ENCODE results near the gene SNX11.
"Not testable (repeated sequence)": the region's sequence is repeated elsewhere in the genome, so short reads cannot be mapped to it uniquely, and the experiment has no call there.

The SNX11 gene

GRCh38 chr17:48107137-48108055 is at the start of gene SNX11:
SNX11 (plus strand) TSS chr17:48107766; CDS start chr17:48112044, 4,278 bp downstream.
- peak; percentile 88 for DNase-seq (ENCODE audit: low spot score)

GRCh38 chr17:48058393-48059124 is 49.0 kb upstream of the SNX11 start:
- no peak for DNase-seq (ENCODE audit: low spot score)

DNA sequence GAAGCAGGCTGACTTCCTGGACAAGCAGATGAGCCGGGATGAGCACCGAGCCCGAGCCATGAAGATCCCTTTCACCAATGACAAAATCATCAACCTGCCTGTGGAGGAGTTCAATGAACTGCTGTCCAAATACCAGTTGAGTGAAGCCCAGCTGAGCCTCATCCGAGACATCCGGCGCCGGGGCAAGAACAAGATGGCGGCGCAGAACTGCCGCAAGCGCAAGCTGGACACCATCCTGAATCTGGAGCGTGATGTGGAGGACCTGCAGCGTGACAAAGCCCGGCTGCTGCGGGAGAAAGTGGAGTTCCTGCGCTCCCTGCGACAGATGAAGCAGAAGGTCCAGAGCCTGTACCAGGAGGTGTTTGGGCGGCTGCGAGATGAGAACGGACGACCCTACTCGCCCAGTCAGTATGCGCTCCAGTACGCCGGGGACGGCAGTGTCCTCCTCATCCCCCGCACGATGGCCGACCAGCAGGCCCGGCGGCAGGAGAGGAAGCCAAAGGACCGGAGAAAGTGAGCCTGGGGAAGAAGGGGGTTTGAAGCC is 48.4 kb upstream of the SNX11 start:
- DNase-seq (ENCODE audit: low spot score), result no peak

DNA sequence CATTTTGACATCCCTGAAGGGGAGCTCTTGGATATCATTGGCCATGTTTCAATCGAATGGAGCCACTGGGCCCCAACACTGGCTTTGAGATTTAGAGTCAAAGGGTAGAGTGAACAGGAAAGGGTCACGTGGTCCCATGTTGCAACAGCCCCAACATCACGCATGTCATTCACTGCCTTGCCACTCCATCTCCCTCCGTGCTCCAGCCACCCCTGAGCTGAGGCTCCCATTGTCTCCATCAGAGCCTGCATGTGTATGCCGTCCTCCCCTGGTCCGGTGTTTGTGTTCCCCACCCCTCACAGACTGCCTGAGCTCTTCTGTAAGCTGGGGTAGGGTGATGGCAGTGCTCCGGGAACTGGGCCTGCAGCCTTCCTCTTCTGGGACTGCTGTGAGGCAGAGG is 47.3 kb upstream of the SNX11 start:
- no peak for DNase-seq (ENCODE audit: low spot score)

DNA sequence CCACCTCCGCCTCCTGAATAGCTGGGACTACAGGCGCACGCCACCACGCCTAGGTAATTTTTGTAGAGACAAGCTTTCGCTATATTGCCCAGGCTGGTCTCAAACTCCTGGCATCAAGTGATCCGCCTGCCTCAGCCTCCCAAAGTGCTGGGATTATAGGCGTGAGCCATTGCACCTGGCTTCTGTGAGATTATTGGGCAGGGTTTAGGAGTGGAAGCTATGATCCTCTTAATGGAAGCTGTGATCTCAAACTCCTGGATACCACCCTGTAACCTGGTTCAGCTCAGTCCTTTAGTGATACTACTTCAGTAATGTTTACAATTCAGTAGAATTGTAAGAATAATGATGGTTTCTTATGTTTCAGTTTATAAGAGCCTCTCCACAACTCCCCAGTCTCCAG is 45.3 kb upstream of the SNX11 start:
- no peak for DNase-seq (ENCODE audit: low spot score)

DNA sequence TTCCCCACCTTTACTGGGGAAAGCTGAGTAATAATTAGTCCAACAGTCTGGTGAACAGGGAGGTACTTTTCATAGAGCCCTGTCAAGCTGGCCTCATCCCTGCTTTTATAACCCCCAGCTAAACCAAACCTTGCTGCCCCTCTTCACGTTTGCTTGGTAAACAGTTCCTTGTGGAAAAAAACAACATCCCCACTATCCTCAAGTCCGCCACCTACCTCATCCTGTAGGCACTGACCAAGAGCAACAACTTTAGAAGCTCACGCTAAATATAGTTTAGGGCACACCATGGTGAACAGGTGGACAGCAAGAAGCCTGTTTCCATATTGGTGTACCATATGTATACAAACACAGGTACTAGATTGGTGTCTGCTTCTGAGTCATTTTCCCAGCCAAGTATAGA is 42.9 kb upstream of the SNX11 start:
- no peak for DNase-seq (ENCODE audit: low spot score)

GRCh38 chr17:48066192-48066591 is 41.4 kb upstream of the SNX11 start:
- no peak for DNase-seq (ENCODE audit: low spot score)

- DNase-seq (ENCODE audit: low spot score), result no peak
These were observed 40.9 kb upstream of the SNX11 start for GRCh38 chr17:48066656-48067055.

DNA sequence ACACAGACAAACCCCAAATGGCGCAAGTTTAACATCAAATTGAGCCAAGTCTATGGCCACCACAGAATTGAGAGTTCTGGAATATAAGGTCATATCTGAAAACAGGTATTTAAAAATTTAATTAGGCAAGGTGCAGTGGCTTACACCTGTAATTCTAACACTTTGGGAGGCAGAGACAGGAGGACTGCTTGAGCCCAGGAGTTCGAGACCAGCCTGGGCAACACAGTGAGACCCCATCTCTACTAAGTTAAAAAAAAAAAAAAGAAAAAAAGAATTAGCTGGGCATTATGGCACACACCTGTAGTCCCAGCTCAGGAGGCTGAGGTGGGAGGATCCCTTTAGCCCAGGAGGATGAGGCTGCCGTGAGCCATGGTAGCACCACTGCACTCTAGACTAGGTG is 40.3 kb upstream of the SNX11 start:
- DNase-seq (ENCODE audit: low spot score), result no peak

DNA sequence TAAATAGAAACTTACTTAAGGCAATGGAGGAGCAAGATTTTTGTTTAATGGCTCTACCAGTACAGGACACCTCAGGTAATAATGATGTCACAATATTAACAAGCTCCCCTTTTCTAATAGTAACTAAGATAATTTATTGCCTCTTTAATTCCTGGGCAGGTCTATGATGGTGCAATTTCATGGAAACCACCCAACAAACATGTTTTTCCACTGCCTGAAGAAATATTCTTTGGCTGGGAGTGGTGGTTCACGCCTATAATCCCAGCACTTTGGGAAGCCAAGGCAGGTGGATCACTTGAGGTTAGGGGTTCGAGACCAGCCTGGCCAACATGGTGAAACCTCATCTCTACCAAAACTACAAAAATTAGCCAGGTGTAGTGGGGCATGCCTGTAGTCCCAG is 39.8 kb upstream of the SNX11 start:
- DNase-seq (ENCODE audit: low spot score), result not testable (repeated sequence)

GRCh38 chr17:48068491-48068961 is 39.0 kb upstream of the SNX11 start:
- DNase-seq (ENCODE audit: low spot score), result peak; percentile 24

GRCh38 chr17:48070195-48070594 is 37.4 kb upstream of the SNX11 start:
- no peak for DNase-seq (ENCODE audit: low spot score)

GRCh38 chr17:48071654-48072053 is 35.9 kb upstream of the SNX11 start:
- DNase-seq (ENCODE audit: low spot score), result no peak

DNA sequence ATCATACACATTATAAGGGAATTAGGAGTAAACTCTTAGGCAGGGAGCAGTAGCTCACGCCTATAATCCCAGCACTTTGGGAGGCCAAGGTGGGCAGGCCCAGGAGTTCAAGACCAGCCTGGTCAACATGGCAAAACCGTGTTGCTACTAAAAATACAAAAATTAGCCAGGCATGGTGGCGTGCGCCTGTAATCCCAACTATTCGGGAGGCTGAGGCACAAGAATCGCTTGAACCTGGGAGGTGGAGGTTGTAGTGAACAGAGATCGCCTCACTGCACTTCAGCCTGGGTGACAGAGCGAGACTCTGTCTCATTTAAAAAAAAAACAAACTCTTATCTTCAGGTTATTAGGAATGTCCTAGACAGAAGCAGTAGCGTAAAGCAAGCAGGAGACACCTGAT is 34.8 kb upstream of the SNX11 start:
- not testable (repeated sequence) for DNase-seq (ENCODE audit: low spot score)

DNA sequence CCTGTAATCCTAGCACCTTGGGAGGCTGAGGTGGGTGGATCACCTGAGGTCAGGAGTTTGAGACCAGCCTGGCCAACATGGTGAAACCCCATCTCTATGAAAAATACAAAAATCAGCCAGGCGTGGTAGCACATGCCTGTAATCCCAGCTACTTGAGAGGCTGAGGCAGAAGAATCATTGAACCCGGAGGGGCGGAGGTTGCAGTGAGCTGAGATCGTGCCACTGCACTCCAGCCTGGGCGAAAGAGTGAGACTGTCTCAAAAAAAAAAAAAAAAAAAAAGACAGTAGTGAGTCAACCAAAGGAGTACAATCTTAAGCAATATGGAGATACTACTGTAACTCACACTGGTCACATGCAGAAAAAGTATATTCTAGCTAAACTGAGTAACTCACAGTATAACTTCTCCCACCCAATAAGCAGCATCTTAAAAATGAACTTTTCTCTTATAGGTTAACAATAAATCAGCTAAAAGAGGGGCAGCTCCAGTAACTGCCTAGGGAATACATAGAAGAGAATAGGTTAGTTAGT is 33.9 kb upstream of the SNX11 start:
- DNase-seq (ENCODE audit: low spot score), result not testable (repeated sequence)

DNA sequence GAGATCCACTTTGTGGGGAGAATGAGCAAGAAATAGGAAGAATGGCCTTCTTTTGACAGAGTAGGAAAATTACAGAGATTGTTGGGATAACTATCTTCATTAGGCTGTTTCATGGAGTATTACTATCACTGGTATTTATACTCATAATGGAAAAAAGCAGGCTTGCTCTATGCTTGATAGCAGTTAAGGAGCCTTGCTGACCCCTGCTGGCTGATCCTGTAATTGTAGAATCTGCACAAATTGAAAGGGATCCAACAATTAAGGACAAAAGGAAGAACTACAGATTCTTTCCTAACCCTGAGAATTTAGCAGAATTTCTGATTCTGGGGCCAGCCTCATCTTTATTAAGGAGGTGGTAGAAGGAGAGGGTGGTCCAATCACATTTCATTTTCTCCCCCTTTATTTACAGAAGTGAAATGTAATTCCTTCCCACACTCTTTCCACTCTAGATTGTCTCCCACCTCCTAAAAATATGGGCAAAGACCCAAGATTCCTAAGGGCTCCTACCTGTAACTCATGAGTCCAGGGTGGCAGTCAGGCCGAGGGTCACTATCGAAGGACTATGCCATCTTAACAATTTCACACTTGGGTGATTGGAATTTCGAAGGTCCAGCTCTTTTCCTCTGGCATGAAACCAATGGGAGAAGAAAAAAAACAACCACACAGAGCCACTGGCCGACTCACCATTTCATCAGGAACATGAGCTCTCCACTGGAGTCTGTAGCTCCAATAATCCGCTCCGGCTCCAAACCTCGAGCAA is 33.1 kb upstream of the SNX11 start:
- DNase-seq (ENCODE audit: low spot score), result peak; percentile 52

GRCh38 chr17:48077152-48077551 is 30.4 kb upstream of the SNX11 start:
- DNase-seq (ENCODE audit: low spot score), result not testable (repeated sequence)

GRCh38 chr17:48081858-48082257 is 25.7 kb upstream of the SNX11 start:
- DNase-seq (ENCODE audit: low spot score), result no peak

DNA sequence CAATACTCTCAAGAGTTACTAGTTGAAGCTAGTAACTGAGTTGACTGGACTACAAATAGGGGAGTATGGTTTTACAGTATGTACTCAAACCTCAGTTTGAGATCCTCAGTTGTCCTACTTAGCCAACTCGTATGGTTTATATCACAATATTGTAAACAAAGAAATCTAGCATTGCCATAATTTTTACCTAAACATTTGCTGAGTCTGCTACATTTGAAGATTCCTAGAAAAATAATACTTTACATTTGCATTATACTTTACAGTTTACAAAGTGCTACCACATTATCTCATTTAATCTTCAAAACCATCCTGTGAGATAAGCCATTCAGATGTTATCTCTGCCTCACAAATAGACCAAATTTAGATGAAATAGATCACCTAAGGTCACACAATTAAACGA is 22.6 kb upstream of the SNX11 start:
- no peak for DNase-seq (ENCODE audit: low spot score)

DNA sequence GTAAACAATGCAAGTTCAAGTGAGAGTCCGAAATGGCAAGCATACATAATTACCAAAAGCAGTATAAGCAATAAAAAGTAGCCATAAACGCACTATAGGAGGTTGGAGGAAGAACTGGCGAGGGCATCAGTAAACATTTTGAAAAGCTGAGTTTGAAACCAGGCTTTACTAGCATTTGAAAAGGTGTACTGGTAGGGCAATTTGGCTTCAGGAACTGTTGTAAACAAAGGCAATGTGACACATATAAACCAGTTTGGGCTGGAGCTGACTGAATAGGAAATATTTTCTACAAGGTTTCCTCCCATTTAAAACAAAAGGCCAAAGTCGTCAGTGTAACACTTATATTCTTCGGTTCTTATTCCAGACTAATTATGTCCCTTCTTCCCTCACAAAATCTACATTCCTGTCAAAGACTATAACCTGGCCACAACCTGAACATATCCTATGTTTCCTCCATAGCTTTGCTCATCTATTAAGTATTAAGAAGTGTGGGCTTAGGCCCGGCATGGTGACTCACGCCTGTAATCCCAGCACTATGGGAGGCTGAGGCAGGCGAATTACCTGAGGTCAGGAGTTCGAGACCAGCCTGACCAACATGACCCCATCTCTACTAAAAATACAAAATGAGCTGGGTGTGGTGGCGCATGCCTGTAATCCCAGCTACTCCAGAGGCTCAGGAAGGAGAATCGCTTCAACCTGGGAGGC is 14.1 kb upstream of the SNX11 start:
- no peak for DNase-seq (ENCODE audit: low spot score)

DNA sequence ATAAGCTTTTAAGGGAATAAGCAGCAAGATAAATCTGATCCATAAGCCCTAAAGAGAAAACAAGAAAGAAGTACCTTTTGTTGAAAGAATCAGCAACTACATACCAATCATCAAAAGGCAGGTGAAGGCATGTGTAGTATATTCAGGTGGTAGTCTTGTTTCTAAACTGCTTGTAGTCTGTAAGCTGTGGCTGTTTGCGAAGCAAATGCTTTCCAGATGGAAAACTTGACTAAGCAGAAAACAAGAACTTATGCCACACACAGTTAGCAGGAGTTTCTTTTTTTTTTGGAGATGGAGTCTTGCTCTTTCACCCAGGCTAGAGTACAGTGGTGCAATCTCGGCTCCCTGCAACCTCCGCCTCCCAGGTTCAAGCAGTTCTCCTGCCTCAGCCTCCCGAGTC is 12.0 kb upstream of the SNX11 start:
- DNase-seq (ENCODE audit: low spot score), result no peak
